K562 (cell line): ENCODE measurements around the gene ARFGEF2. TPM values are rescaled to one million over a fixed set of nuclear protein-coding genes. Genes with fewer than 3 reads are reported as not detected.

Experiments used
- CHD2 ChIP-seq: IDR thresholded peaks from 2 replicates; pipeline ENCODE4 v1.6.1; 2011; ENCODE audit warnings: low read depth, low read length
- EZH2 ChIP-seq: IDR thresholded peaks from 2 replicates; pipeline ENCODE4 v1.6.1; 2012; ENCODE audit warnings: low read depth, mild to moderate bottlenecking, inconsistent platforms, low read length, borderline replicate concordance
- HMBOX1 ChIP-seq: sonication (generic); IDR thresholded peaks from 2 replicates; pipeline ENCODE4 v1.6.1; 2016
- ILF3 ChIP-seq: fragments of 450-650 bp; IDR thresholded peaks from 2 replicates; pipeline ENCODE4 v1.6.1; 2018; ENCODE audit warnings: antibody characterized with exemption, mild to moderate bottlenecking, moderate library complexity, borderline replicate concordance
- MECOM ChIP-seq: fragments of 250-450 bp; sonication (Bioruptor Pico); IDR thresholded peaks from 2 replicates; pipeline ENCODE4 v1.8.0; 2022; ENCODE audit warnings: inconsistent platforms
- MLX ChIP-seq, 2 experiments: fragments of 450-650 bp in 1 of 2; sonication (generic) in 1 of 2; formaldehyde crosslinking; conservative IDR thresholded peaks; 2 replicates each; pipeline versions ENCODE4 v1.4.0 to v1.8.1; 2020 to 2022; ENCODE audit warnings: mild to moderate bottlenecking in 1 of 2, missing genetic modification reagents in 1 of 2
- NR1H2 ChIP-seq: sonication (generic); formaldehyde crosslinking; IDR thresholded peaks from 2 replicates; pipeline ENCODE4 v1.4.0; 2020; ENCODE audit warnings: mild to moderate bottlenecking, missing genetic modification reagents
- TCF7 ChIP-seq: sonication (generic); IDR thresholded peaks from 2 replicates; pipeline ENCODE4 v1.6.1; 2016; ENCODE audit warnings: antibody characterized with exemption, borderline replicate concordance
- ZNF311 ChIP-seq: fragments of 250-450 bp; sonication (Bioruptor Pico); IDR thresholded peaks from 2 replicates; pipeline ENCODE4 v1.4.0; 2020; ENCODE audit warnings: mild to moderate bottlenecking, moderate library complexity
- ZNF445 ChIP-seq: fragments of 250-450 bp; sonication (Bioruptor Pico); IDR thresholded peaks from 2 replicates; pipeline ENCODE4 v1.4.0; 2020; ENCODE audit warnings: low read depth, mild to moderate bottlenecking, moderate library complexity
- ZNF707 ChIP-seq: fragments of 250-450 bp; sonication (Bioruptor Pico); conservative IDR thresholded peaks from 2 replicates; pipeline ENCODE4 v1.8.0; 2022; ENCODE audit warnings: inconsistent platforms, mild to moderate bottlenecking, moderate library complexity
- ZNF717 ChIP-seq: fragments of 250-450 bp; sonication (Bioruptor Pico); IDR thresholded peaks from 2 replicates; pipeline ENCODE4 v1.5.0; 2021
- ZNF785 ChIP-seq: fragments of 250-450 bp; sonication (Bioruptor Pico); IDR thresholded peaks from 2 replicates; pipeline ENCODE4 v1.4.0; 2020; ENCODE audit warnings: mild to moderate bottlenecking
- polyA plus RNA-seq, 8 experiments: library from polyadenylated mRNA; depleted of rRNA in 4 of 8; stranded (reverse) in 5 of 8; unstranded in 3 of 8; fragments of >200 nt; fragmentation: Nextera tagmentation in 2 of 8; fragmentation: Illumina TruSeq in 1 of 8; extraction: Ambion mirVana in 2 of 8; extraction: Trizol in 1 of 8; gene quantifications; 2 replicates each; pipeline versions ENCODE4 v1.2.1 to v1.2.3, GENCODE V29; 2011 to 2014; ENCODE audit warnings: inconsistent platforms in 1 of 8, missing spikeins in 1 of 8
- total RNA-seq, 7 experiments: library from RNA; depleted of rRNA in 6 of 7; stranded (reverse); fragments of >200 nt in 6 of 7; fragmentation: Illumina TruSeq in 2 of 7; extraction: Trizol in 2 of 7; gene quantifications; 2 replicates each; pipeline versions ENCODE4 v1.2.1 to v1.2.3, GENCODE V29; 2011 to 2021; ENCODE audit warnings: low replicate concordance in 1 of 7
- TF ChIP-seq, protein P1 (sequence below): fragments of 250-450 bp; sonication (Bioruptor Pico); IDR thresholded peaks from 2 replicates; pipeline ENCODE4 v1.5.0; 2021
- TF ChIP-seq, protein P2 (sequence below): fragments of 450-650 bp; IDR thresholded peaks from 2 replicates; pipeline ENCODE4 v1.6.1; 2014; ENCODE audit warnings: low read depth, mild to moderate bottlenecking, moderate library complexity, borderline replicate concordance
- TF ChIP-seq, protein P3 (sequence below): sonication (generic); formaldehyde crosslinking; IDR thresholded peaks from 2 replicates; pipeline ENCODE4 v1.8.0; 2022; ENCODE audit warnings: mild to moderate bottlenecking, missing genetic modification reagents
- TF ChIP-seq, protein P4 (sequence below): sonication (generic); formaldehyde crosslinking; IDR thresholded peaks from 2 replicates; pipeline ENCODE4 v1.5.0; 2020; ENCODE audit warnings: missing genetic modification reagents

The ARFGEF2 gene
- total and polyA plus RNA-seq, 9 of the 15 experiments (the other 6 are each of a cell fraction or from before 2014, with no cell fraction given): 4.2 to 18.8 (median 13.7) TPM

DNA sequence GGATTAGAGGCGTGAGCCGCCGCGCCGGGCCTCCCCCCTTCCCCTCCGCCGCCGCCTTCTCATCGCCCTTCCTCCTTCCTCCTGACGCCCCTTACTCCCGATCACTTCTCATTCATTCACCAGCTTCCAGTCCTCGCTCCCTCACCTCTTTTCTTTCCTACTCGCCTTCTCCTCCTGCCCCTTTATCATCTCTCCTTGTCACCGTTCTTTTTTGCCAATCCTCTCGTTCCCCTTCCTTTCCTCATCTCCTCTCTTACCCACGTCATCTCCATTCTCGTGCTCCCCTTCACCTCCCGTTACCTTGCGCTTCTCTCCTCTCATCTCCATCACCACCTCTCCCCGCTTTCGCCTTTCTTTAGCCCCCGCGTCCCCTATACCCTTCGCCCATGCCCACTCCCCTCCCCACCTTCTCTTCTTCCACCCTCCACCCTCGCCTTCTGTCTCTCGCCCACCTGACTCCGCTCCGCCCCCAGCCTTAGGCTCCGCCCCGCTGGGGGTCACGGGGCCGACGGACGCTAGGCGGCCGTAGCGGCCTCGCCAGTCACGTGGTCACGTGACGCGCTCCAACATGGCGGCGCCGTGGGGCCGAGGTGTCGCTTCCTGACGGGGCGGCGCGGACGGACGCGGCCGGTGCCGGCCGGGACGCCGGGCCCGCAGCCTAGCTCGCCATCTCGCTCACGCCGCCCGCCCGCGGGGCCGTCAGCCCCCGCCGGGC, at the start of gene ARFGEF2 (continued):
- TF ChIP-seq MLX (CRISPR knock-in tag; conservative IDR thresholded peaks at IDR 0.05) (no peak), HMBOX1 (no peak), ILF3 (no peak), CHD2 (no peak), TCF7 (no peak), NR1H2 (no peak), ZNF717 (CRISPR knock-in tag) (no peak), ZNF785 (CRISPR knock-in tag) (no peak), EZH2 (no peak), ZNF311 (no peak), ZNF707 (CRISPR knock-in tag) (no peak), ZNF445 (CRISPR knock-in tag) (no peak), MECOM (CRISPR knock-in tag) (0 out of 2 replicates have a peak, but pooled peaks have one; percentile 25)
- TF ChIP-seq, protein P1, sequence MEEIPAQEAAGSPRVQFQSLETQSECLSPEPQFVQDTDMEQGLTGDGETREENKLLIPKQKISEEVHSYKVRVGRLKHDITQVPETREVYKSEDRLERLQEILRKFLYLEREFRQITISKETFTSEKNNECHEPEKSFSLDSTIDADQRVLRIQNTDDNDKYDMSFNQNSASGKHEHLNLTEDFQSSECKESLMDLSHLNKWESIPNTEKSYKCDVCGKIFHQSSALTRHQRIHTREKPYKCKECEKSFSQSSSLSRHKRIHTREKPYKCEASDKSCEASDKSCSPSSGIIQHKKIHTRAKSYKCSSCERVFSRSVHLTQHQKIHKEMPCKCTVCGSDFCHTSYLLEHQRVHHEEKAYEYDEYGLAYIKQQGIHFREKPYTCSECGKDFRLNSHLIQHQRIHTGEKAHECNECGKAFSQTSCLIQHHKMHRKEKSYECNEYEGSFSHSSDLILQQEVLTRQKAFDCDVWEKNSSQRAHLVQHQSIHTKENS (CRISPR knock-in tag): no peak
- TF ChIP-seq, protein P2, sequence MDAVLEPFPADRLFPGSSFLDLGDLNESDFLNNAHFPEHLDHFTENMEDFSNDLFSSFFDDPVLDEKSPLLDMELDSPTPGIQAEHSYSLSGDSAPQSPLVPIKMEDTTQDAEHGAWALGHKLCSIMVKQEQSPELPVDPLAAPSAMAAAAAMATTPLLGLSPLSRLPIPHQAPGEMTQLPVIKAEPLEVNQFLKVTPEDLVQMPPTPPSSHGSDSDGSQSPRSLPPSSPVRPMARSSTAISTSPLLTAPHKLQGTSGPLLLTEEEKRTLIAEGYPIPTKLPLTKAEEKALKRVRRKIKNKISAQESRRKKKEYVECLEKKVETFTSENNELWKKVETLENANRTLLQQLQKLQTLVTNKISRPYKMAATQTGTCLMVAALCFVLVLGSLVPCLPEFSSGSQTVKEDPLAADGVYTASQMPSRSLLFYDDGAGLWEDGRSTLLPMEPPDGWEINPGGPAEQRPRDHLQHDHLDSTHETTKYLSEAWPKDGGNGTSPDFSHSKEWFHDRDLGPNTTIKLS: peak; percentile 95
- TF ChIP-seq, protein P3, sequence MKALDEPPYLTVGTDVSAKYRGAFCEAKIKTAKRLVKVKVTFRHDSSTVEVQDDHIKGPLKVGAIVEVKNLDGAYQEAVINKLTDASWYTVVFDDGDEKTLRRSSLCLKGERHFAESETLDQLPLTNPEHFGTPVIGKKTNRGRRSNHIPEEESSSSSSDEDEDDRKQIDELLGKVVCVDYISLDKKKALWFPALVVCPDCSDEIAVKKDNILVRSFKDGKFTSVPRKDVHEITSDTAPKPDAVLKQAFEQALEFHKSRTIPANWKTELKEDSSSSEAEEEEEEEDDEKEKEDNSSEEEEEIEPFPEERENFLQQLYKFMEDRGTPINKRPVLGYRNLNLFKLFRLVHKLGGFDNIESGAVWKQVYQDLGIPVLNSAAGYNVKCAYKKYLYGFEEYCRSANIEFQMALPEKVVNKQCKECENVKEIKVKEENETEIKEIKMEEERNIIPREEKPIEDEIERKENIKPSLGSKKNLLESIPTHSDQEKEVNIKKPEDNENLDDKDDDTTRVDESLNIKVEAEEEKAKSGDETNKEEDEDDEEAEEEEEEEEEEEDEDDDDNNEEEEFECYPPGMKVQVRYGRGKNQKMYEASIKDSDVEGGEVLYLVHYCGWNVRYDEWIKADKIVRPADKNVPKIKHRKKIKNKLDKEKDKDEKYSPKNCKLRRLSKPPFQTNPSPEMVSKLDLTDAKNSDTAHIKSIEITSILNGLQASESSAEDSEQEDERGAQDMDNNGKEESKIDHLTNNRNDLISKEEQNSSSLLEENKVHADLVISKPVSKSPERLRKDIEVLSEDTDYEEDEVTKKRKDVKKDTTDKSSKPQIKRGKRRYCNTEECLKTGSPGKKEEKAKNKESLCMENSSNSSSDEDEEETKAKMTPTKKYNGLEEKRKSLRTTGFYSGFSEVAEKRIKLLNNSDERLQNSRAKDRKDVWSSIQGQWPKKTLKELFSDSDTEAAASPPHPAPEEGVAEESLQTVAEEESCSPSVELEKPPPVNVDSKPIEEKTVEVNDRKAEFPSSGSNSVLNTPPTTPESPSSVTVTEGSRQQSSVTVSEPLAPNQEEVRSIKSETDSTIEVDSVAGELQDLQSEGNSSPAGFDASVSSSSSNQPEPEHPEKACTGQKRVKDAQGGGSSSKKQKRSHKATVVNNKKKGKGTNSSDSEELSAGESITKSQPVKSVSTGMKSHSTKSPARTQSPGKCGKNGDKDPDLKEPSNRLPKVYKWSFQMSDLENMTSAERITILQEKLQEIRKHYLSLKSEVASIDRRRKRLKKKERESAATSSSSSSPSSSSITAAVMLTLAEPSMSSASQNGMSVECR: peak; percentile 87; the same call in 1 of the 2 replicates
- TF ChIP-seq, protein P4, sequence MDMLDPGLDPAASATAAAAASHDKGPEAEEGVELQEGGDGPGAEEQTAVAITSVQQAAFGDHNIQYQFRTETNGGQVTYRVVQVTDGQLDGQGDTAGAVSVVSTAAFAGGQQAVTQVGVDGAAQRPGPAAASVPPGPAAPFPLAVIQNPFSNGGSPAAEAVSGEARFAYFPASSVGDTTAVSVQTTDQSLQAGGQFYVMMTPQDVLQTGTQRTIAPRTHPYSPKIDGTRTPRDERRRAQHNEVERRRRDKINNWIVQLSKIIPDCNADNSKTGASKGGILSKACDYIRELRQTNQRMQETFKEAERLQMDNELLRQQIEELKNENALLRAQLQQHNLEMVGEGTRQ (CRISPR knock-in tag): peak; percentile 97
